Stimulated activated naive CD4-positive, alpha-beta T cell treated with Interleukin-2 at 50 U/mL for 16 hours (primary cell): Measurements from ENCODE around the gene CHAC1.

Experiments used
- DNase-seq: peaks from one replicate; lab custom pipeline; 2025; lab: John Stamatoyannopoulos, UW

CHAC1 gene

GRCh38 chr15:40952901-40953712 is at the start of gene CHAC1:
CHAC1 (plus strand) TSS chr15:40953471; CDS start chr15:40953584, 113 bp downstream.
- DNase-seq = peak; percentile 98

- DNase-seq = no peak
These were observed 48.6 kb upstream of the CHAC1 start for GRCh38 chr15:40904552-40905201.

- DNase-seq = peak; percentile 67
These were observed 46.9 kb upstream of the CHAC1 start for GRCh38 chr15:40906091-40906990.

GRCh38 chr15:40906991-40907802 is 46.1 kb upstream of the CHAC1 start:
- peak; percentile 44 for DNase-seq

- DNase-seq = no peak
These were observed 45.2 kb upstream of the CHAC1 start for GRCh38 chr15:40908095-40908494.

GRCh38 chr15:40909662-40910630 is 43.3 kb upstream of the CHAC1 start:
- DNase-seq = no peak

GRCh38 chr15:40911141-40911540 is 42.1 kb upstream of the CHAC1 start:
- no peak for DNase-seq

GRCh38 chr15:40911693-40912092 is 41.6 kb upstream of the CHAC1 start:
- no peak for DNase-seq

GRCh38 chr15:40912478-40912877 is 40.8 kb upstream of the CHAC1 start:
- DNase-seq = no peak

- DNase-seq = no peak
These were observed 39.3 kb upstream of the CHAC1 start for GRCh38 chr15:40914013-40914412.

GRCh38 chr15:40914486-40914885 is 38.8 kb upstream of the CHAC1 start:
- no peak for DNase-seq

GRCh38 chr15:40915116-40915661 is 38.1 kb upstream of the CHAC1 start:
- DNase-seq = no peak

- DNase-seq = no peak
These were observed 37.6 kb upstream of the CHAC1 start for GRCh38 chr15:40915679-40916078.

- DNase-seq = no peak
These were observed 35.7 kb upstream of the CHAC1 start for GRCh38 chr15:40917585-40917984.

GRCh38 chr15:40918146-40918798 is 35.0 kb upstream of the CHAC1 start:
- no peak for DNase-seq

- no peak for DNase-seq
These were observed 34.4 kb upstream of the CHAC1 start for GRCh38 chr15:40918799-40919392.

GRCh38 chr15:40921949-40922607 is 31.2 kb upstream of the CHAC1 start:
- no peak for DNase-seq

- DNase-seq = no peak
These were observed 30.7 kb upstream of the CHAC1 start for GRCh38 chr15:40922608-40923005.

GRCh38 chr15:40923551-40923950 is 29.7 kb upstream of the CHAC1 start:
- DNase-seq = no peak
